ENCODE measurements around the gene SGPP2.

The SGPP2 gene

DNA sequence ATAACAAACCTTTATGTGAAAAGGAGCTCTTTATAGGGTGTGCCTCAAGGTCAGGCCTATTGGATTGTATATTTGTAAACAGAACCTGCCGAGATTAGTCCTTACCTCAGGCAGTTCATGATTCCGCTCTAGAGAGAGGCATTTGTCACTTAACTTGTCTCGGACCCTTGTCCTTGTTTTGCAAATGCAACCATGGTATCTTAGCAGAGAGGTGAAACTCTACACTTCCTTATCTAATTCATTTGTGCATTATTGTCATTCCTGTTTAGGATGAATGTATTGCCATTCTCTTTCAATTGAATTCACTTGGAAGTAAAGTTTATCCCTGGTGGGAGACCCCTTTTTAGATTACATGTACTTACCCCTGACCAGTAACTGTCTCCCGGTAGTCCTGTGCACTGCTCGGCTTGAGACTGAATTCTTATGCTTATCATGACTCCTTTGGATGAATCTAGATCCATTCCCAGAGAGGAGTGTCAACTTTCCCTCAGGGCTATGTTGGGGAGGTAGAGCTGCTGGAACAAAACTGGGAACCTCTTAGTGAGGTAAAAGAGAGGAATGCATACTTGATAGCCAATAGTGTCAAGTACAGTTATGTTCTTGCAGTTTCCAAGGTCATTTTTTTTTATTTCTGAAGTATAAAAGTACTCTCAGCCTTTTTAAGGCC is 46.6 kb downstream of the SGPP2 start:
- DNase-seq, result no peak
- ATAC-seq, result no peak

DNA sequence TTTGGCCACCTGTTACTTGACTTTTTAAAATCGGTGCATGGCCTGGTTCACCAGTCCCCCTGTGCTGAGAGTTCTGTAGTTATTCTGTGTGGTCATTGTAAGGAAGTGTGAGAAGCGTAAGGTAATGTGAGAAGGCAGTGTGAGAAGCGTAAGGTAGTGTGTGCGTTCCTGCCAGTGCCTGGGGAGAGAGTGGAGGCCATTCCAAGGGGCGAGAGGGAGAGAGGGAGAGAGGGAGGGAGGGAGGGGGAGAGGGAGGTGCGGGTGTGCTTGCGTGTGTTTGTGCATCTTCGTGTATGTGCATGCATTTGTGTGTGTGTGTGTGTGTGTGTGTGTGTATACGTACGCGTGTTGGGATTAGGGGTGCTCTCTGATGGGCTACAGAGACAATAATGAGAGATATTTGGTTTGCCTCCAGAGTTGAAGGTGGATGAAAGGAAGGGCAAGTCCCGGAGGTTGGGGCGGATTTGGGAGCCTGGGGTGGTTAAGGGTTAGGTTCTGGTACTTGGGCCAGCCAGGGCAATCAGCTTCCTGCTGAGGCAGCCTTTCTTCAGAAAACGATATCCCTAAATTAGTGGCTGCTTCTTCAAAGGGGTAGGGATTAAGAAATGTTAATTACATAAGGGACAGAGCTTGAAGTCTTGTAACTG is 53.7 kb downstream of the SGPP2 start:
- ATAC-seq (no peak), DNase-seq (no peak)

DNA sequence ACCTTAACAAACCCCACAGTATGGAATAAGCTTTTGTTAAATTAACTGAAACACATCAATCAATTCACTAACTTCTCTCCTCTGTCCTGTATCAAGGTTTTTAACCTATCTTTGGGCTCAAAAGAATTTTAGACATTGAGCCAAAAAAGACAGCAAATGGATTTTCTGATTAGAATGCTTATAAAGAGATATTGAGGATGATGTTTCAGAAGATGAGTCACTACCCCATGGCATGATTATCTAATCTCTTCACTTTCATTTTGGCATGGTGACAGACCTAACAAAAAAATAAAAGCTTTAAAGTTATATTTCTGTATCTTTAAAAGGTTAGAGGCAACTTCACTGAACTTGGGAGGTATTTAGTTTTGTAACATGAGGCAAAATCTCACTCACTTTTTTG is 55.5 kb downstream of the SGPP2 start:
- no peak for ATAC-seq
- DNase-seq, result no peak

DNA sequence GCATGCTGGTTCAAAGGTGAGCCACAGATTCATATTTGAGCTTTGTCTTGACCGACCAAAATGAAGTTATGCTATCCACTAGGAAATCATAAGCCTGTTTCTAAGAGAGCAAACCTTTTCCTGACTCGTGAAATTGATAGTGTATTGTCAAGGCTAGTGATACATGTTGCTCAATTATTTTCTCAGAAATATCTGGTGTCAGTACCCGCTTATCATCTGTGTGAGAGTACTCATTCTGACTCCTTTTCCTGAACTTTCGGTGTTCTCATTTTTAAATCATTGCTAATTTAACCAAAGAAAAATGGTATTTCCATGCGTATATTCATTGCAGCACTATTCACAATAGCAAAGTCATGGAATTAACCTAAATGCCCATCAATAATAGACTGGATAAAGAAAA is 56.2 kb downstream of the SGPP2 start:
- no peak for ATAC-seq
- DNase-seq, result no peak

DNA sequence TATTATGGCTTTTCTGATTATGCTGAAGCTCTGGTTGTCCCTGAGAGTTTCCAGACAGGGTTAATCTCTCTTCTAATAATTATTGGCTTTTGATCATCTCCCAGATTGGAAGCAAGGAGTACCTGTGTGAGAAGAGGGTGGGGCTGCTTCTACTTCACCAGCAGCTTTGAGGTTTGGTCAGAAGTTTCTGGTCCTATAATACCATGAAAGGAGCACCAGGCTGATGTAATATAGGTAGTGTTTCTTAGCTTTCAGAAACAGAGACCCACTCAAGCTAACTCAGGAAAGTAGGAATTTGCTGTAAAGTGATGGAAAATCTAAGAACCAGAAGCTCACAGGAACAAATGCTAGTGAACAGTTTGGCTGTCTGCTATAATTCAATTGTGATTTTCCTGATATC is 57.6 kb downstream of the SGPP2 start:
- no peak for DNase-seq
- ATAC-seq, result no peak

DNA sequence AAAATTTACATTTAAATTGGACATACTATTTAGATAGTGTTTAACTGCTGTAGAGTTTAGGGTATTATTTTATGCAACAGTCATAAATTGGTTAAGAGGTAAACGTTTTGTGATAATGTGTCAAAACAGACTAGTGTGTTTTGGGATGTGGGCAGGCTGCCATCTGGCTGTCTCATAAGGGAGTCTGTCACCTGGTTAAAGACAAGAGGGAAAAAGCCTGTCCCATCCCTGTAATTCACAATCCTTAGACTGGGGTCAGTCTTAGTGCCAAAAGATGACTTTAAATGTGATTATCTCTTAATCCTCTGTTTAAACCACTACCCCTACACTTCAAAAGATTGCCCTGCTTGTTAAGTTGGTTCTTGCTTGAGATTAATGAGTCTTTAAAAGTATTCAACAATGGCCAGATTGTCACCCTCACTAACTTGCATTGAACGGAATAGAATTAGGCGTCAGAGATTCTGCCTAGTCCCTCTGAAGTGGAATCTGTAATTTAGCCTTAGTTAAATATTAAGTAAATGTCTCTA is 59.2 kb downstream of the SGPP2 start:
- no peak for DNase-seq
- no peak for ATAC-seq

DNA sequence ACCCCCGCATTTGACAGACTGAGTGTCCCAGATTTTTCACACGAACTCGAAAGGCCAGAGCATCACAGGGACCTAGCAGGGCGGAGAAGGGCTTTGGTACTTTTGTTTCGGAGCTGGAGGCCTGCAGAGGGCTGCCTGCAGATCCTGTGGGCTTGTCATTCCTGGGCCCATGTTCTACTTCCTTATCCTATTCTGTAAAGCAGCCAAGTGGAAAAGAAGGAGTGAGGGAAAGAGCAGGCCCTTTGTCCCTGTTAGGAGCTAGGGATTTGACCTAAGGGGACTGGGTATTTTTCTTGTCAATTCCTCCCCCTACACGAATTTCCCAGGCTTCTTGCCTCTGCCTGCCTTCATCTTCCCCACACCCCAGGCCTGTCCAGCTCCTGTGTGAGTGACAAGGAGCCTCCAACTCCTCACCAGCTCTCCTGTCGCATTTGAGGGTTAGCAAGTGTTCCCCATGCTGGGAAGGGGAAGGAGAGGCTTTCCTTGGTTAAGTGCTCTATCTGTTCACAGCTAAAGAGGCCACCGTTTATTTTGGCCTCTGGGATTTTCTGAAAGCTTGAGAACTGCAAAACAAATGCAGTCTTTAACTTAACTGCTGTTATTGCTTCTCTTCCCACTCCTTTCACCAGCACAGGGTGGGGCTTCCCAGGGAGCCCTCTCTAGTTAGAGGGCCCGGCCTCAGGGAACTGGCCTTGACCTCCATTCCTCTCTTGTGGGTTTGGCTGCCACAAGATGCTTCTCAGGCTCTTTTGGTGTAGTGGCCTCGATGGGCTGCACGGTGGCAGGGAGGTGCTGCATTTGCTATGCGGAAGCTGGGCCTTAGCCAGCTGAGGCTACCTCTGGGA is 61.2 kb downstream of the SGPP2 start:
- ATAC-seq, result no peak
- no peak for DNase-seq

DNA sequence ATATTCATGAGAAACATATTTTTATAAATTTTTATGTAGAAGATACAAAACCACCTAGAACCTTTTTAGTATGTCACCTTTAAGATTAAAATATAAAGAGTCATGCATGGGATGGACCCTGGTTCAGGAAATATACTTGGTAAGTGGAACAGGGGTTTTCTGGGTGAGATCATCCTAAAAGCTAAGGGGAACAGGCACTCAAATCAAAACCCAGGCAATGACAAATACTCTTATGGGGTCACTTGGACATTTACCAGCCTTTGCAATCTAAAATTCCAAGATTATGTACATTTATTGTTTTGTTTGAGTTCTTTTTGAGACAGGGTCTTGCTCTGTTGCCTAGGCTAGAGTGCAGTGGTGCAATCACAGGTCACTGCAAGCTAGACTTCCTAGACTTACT is 65.8 kb downstream of the SGPP2 start:
- DNase-seq, result no peak
- no peak for ATAC-seq

DNA sequence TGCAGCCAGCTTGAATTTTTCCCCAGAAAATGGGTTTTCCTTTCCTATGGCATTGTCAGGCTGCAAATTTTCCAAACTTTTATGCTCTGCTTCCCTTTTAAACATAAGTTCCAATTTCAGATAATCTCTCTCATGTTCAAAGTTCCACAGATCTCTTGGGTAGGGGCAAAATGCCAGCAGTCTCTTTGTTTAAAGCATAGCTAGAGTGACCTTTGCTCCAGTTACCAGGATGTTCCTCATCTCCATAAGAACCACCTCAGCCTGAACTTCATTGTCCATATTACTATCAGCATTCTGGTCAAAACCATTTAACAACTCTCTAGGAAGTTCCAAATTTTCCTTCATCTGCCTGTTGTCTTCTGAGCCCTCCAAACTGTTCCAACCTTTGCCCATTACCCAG is 68.3 kb downstream of the SGPP2 start:
- DNase-seq, result no peak
- ATAC-seq, result no peak

DNA sequence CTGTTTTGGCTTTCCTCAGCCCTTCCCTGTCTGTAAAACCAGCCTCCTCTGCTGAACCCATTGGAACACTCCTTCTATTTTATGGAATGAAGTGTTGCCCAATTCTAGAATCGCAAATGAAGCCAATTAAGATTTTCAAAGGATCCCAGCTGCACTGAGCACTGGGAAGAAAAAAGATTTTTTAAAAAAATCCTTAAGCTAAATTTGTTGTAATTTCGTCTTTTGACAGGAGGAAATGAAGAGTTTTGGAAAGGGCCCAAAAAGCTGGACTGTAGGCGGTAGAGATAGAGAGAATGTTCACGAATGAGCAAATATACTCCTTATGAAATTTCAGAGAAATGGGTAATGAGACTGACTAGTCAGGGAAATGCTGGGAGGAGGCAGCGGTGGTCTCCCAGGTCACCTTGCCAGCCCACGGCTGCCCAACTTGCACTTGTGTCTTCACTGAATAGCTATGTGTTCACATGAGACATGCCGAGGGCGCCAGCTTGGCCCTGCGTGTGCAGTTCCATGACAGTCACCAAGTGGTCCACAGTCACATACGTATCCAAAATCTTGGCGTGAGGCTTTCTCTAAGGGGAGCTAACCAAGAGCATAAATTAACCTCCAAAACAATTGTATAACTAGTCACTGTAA is 69.9 kb downstream of the SGPP2 start:
- DNase-seq, result no peak
- no peak for ATAC-seq

DNA sequence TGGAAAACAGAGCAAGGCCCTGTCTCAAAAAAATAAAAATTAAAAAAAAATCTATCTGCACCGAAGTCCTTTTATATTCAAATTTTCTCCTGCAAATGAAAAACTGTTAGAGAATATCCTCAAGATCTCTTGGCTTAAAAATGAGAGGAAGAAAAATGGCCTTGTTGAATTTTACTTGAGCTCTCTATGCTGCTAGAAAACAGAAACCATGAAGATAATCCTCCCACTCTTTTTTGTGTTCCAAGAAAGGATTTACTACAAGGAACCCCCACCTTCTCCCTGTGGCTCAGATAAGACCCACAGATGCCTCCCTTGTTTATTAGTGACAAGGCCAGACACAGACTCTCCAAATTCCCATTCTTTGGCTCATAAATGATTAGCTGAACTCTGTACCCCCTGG is 71.0 kb downstream of the SGPP2 start:
- ATAC-seq, result no peak
- no peak for DNase-seq

DNA sequence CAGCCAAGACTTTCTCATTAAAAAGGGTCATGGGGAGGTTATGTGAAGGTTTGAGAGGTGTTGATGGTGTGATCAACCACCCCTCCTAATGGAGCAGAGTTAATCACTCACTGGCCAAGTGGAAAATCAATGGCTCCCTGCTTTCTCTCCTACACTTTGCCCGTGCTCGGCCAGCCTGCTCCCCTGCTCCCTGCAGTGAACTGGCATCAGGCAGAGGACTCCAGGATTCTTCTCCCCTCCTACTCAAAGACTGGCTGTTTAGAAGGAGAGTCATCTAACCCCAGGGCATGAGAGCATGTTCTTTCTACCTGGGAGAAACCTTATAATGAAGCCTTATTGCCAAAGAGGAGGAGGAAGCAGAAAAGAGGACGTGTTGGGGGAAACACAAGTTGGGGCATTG is 74.9 kb downstream of the SGPP2 start:
- ATAC-seq (no peak), DNase-seq (no peak)

DNA sequence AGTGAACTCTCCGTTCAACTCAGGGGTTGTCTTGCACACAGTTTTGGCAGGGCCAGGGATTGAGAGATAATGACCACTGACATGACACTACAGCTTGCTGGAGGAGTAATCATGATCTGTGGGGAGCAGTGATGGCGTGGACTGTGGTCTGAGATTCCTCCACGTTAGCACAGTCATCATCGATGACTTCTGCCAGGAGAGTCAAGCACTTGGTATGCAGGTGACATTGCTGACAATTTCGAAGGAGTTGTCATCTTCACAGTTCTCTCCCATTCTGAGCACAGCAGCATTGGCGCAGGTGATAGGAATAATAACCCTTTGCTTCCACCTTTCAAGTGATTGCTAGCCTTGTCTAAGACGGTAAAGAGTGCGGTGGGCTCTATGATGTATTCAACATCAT is 79.8 kb downstream of the SGPP2 start:
- no peak for DNase-seq
- no peak for ATAC-seq

DNA sequence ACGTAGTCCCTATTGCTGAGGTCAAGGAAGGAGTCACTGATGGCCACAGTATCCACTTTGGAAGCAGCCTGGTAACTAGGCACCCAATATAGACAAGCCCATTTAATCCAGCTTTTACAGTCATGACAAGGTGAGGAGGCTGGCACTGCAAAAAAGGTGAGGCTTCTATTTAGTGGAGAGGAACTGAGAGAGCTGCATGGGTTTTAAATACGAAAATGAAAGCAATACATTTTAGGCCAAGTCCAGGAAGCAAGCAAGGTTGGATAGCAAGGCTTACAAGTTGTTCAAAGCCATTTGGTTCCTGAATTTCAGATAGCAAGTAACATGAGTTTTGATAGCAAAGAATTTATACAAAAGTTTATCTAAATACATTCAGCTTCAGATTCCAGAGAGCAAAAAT is 80.4 kb downstream of the SGPP2 start:
- ATAC-seq (no peak), DNase-seq (no peak)

DNA sequence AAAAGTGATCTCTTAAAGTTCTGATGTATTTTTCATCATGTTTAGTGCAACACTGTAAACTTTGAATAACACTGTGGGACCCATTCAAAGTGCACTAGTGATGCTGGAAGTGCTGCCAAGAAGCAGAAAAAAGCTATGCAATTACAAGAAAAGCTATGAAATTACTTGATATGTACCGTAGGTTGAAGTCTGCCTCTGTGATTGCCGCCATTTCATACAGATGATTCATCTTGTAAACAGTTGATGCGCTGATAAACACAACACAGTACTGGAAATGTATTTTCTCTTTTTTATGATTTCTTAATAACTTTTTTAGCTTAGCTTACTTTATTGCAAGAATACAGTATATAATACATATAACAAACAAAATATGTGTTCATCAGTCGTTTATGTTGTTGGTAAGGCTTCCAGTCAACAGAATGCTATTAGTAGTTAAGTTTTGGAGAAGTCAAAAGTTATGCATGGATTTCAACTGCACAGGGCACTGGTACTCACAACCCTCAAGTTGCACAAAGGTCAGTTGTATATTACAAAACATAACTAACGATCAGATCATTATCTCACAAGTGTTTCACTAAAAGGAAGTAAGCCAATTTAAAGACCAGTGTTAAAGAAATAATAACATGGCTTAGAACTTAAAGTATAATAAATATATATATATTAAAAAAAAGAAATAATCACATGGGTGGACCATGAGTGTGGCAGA is 82.0 kb downstream of the SGPP2 start:
- DNase-seq, result no peak
- ATAC-seq, result no peak

DNA sequence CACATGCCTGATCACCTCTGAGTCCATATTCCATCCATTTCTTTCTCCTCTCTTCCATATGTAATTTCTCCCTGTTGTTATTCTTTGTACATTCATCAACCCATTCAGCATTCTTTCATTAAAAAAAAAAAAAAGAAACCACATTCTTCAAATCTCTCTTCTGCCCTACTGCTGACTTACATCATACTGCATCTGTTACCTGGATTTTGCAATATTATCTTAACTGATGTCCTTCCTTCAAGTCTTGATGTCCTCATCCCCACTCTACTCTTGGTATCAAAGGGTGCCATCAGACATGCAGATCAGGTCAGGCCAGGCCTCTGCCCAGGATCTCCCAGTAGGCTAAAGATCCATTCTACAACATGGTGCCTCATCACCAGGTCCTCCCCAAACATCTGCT is 90.6 kb downstream of the SGPP2 start:
- DNase-seq (no peak), ATAC-seq (no peak)

DNA sequence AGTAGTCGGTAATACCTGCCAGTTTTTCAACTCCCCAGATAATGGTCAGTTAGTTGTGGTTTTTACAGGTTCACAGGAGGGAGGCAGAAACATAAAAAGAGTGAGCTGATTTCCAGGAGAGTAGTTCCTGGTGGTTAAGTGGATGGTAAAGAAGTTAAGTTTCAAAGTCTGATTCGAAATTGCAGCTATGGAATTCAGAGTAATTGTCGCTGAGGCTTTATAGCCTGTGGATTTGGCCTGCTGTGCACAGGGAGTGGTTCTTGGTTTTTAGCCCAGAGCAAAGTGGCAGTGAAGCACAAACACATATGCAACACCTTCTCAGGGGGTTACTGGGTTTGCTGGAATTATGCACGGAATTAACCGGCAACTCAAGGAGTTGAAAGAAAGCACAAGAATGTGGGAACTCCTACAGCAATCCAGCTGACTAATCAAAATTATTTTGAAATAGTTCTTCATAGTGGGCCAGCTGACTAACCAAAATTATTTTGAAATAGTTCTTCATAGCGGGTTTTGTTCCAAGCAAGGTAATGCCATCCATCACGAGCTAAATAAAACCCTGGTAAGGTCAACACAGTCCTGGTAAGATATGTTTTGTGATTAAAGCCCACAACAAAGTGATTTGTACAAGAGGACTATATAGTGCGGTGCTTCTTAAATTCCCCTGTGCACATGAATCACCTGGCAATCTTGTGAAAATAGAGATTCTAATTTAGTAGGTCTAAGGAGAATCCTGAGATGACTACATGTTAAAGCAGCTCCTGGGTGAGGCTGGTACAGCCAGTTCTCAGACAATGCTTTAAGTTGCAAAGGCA is 94.4 kb downstream of the SGPP2 start:
- DNase-seq, result no peak

DNA sequence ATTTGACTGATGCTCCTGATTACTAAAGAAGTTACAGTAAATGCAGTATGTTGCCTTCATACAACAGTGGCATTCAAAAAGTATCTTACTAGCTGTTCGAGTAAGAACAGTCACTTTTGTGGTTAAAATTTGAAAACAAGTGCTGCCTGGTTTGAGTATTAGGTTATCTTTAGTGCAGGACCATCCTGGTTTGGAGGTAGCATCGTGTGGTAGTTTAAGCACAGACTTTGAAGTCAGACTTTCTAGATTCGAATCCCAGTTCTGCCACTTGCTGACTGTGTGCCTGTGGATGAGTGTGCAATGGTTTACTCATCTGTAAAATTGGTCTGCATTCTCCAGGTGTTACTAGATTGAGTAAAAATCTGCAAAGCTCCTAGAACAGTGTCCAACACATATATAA is 96.8 kb downstream of the SGPP2 start:
- ATAC-seq (no peak), DNase-seq (no peak)

More for the DNA sequence above, 94.4 kb downstream of the SGPP2 start:
- ATAC-seq, result no peak

DNA sequence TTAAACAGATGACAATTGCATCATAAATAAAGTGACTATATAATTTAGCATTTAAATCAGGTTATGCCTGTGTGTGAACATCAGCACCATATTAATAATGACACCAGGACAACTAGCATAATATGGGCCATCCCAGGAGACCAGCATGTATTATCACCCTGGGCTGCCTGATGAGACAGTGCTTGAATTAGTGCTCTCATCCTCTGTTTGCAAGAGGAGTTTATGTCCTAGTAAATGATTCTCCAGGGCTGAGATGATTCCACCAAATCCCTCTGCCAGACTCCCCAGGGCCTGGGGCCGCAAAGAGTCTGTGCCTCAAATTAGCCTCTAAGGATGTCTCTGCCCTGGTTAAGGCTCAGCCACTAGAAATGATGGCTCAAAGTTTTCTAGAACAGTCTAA is 97.7 kb downstream of the SGPP2 start:
- no peak for DNase-seq
- ATAC-seq, result no peak

DNA sequence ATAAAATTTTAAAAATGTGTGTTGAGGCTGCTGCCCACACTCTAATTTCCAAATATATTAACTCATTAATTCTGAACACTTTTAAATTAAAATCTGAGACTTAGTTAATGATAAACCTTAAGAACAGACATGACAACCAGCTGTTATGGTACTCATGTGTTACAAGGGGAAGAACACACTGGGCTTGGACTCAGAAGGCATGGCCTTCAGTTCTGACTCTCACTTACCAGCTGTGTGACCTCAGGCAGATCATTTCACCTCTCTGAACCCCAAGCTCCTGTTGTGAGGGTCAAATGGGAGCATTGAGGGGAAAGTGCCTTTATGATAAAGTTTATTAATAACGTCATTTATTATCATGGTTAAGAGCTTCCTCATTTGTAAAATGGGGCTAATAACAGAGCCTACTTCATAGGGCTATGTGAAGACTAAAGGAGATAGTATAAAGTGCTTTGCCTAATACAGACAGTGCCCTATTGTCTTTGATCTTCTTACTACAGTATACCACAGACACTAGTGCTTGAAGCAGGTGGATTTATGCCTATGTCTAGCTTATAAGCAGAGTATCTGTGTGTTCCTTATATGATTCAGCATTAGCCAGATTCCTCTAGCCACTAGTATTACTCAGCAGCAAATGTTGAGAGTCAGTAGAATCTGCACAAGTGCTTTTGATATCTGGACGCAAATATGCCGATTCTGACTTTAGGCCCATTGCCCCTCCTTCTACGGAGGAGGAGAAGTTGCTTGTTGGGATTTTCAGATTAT is 99.6 kb downstream of the SGPP2 start:
- ATAC-seq (no peak), DNase-seq (no peak)

Data from stimulated activated naive CD8-positive, alpha-beta T cell treated with anti-CD3 and anti-CD28 coated beads, Interleukin-15, Interleukin-2, amounts not matched to agents 100 U/mL and 50 U/mL, for 24 hours (primary cell).